Muscle of back (tissue), 11 donors: Measurements from ENCODE around the gene ADAMTSL2. TPM values are rescaled to one million over a fixed set of nuclear protein-coding genes. Genes with fewer than 3 reads are reported as not detected.

Experiments
- DNase-seq, 3 donors: peaks; one replicate each; pipeline versions ENCODE4 v3.0.0 to v3.0.0-alpha.2; 2013
- polyA plus RNA-seq, 10 donors: library from polyadenylated mRNA; unstranded; fragments of 120-200 nt; gene quantifications; one replicate each; pipeline ENCODE4 v1.2.1, GENCODE V29; 2013; ENCODE audit not compliant: insufficient read length in 10 of 10

Gene ADAMTSL2
- polyA plus RNA-seq, 10 donors = 1.7 to 6.9 (median 3.5) TPM

DNA sequence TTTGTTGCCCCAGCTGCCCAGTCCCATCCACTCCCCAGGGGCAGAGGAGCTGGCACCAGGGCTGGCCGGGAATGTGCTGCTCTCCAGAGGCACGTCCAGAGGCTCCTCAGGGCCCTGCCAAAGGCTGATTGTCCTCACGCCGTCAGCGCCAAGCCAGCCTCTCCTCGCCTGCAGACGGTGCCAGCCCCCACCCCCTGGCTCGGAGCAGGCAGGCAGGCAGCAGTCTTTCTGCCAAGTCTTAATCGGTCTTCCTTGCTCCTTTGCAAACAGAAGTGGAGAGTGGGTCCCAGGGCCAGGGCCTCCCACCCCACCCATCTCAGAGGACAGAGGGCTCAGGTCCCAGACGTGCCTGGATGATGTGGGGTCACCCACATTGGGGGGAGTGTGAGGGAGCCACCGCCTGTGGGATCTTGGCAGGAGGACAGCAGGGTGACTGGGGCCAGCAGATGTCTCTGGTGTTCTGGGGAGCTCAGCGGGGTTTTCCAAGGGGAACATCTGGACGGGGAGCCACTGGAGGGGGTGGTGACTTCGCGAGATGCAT, 38.4 kb downstream of the ADAMTSL2 start:
- DNase-seq = peak in 2 of 3 donors; percentile 45 to 72

GRCh38 chr9:133573791-133574515, 39.4 kb downstream of the ADAMTSL2 start:
- no peak for DNase-seq

DNA sequence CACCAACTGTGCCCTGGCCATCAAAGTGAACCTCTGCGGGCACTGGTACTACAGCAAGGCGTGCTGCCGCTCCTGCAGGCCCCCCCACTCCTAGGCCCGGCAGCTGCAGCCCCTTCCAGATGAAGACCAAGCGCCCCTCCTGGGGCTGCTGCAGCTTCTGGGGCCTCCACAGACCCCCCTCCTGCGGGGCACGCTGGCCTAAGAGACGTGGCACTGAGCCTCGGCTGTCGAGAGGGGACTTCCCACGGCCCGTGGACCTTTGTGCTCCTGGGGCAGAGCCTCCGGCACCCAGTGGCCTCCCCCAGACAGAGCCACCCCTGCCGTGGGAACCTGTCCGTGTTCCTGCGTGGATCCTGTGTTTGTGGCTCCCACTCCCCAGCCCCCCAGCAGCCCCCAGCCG, 40.3 kb downstream of the ADAMTSL2 start:
- no peak for DNase-seq

DNA sequence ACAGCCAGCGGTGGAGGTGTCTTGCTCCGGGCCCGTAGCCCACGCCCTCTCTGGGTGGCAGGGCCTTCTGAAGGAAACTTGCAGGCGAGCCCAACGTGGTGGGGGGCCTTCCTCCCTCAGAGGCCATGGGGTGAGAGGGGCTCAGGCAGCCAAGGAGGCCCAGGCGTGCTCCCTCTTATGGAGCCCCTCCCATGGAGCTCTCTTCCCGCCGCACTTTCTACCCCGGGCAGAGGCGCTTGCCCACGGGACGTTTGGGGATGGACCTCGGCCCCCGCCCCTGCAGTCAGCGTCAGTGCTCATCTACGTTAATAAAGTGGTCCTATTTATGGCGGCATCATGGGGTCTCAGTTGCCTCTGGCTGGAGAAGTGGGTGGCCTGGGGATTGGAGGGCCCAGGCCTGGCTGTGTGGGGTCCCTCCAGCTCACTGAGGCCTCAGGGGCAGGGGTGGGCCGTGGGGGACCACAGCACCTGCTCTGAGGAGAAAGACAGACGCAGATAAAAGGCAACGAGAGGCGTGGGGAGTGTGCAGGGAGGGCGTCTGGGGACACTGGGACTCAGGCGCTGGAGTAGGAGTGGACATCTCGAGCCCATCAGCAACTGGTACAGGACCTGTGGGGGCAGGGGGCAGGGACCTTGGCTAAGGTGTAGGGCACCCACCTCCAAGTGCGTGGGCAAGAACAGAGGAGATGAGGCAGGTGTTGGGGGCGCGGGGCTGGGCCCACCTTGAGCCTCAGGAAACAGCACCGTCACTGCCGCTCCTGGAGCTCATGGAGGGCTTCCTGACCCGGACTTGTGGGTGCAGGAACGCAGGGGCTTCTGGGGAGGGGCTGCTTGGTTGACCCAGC, 40.9 kb downstream of the ADAMTSL2 start:
- DNase-seq = no peak

- no peak for DNase-seq
These were observed 41.7 kb downstream of the ADAMTSL2 start for GRCh38 chr9:133576031-133576874.

DNA sequence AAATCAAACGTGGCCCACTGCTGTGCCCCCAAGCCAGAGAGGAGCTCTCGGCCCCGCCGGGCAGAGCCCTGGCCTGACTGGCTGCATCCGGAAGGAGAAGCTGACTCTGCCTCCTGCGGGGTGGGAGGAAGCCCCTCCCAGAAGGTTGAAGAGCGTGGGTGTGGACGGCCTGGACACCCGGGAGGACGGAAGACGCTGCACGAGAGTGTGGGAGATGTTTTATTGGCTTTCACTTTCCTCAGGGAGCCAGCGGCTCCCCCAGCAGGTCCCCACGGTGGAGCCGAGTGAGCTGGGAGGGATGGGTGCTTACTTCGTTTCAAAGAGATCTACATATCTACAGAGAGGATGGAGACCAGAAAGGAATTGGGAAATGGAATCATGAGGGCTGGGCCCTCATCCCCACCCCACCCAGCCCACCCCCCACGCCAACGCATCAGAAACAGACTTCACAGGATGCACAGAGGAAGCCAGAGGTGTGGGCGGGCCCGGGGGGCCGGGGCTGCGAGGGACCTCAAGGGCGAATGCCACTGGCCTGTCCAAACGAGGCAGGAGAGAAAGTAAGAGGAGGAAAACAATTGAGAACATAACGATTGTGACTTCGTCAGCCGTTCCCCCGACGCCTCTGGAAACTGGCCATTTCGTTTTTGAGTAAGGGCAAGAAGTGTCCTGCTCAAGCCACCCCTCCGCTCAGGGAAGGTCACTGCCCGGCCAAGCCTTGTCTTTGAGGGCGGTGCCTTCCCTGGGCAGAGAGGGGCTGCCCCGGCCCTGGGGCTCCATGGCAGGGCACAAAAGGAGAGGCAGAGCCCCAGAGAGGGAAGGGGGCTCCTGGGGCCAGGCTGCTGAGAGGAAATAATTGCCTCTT, 42.6 kb downstream of the ADAMTSL2 start:
- no peak for DNase-seq

DNA sequence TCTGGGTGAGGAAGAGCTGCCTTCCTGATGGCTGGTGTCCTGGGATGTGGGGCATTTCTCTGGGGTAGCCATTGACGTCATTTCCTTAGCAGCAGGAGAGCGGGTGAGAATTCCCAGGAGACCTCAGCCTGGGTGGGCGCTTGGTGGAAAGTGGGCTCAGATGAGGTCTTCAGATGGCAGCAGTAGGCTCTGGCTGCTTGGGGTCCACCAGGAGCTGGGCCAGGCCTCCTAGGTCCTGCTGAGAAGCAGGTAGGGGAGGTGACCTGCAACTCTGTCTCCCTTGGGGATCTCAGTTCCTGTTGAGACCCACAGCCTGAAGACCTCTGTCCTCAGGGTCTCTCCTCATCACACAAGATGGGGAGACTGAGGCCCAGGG, 43.2 kb downstream of the ADAMTSL2 start:
- DNase-seq = no peak

GRCh38 chr9:133578524-133579441, 44.3 kb downstream of the ADAMTSL2 start:
- no peak for DNase-seq

DNA sequence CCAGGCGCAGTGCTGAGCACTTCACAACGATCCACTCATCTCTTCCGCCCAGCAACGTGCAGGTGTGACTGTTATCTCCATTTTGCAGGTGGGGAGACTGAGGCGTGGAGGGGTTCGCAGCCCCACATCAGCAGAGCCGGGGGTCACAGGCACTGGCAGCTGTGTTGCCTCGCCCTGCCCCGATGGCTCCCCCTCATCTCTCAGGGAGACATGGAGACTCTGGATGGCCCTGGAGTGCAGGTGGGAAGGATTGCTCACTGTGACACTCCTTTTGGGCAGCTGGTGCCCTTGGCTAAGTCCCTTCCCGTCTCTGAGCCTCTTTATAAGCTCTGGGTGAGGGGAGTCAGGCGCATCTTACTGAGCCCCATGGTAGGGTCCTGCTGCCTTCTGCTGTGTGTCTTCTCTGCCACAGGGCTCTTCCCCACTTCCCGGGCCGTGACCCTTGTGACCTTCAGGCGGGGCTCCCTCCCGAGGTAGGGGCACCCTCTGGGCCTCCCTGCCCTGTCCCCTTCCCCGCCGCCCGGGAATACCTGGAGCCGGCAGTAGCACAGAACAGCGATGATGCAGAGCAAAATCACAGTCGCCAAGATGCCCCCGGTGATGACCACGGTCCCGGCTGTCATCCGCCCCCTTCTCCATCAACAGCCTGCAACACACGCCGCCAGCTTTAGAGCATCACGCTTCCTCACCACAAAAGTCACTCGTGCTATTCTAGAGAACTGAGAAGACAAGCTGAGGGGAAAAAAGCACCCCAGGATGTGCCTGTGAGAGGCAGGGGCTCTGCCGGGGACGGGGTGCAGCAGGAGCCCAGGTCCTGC, 45.3 kb downstream of the ADAMTSL2 start:
- DNase-seq = no peak

DNA sequence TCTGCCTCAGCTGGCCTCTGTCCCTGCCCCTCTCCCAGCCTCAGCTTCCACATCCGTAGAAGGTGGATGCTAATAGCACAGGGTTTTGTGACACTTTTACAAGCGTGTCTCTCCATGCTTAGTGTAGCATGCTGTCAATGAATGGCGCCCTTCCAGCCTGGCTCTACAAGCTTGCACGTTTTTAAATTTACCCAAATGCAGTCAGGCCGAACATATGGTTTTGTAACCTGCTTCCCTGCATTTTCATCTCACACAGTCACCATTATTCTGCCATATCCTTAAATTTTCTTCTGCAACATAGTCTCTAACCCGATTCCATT, 45.9 kb downstream of the ADAMTSL2 start:
- DNase-seq = no peak

GRCh38 chr9:133581011-133581410, 46.5 kb downstream of the ADAMTSL2 start:
- DNase-seq = no peak

DNA sequence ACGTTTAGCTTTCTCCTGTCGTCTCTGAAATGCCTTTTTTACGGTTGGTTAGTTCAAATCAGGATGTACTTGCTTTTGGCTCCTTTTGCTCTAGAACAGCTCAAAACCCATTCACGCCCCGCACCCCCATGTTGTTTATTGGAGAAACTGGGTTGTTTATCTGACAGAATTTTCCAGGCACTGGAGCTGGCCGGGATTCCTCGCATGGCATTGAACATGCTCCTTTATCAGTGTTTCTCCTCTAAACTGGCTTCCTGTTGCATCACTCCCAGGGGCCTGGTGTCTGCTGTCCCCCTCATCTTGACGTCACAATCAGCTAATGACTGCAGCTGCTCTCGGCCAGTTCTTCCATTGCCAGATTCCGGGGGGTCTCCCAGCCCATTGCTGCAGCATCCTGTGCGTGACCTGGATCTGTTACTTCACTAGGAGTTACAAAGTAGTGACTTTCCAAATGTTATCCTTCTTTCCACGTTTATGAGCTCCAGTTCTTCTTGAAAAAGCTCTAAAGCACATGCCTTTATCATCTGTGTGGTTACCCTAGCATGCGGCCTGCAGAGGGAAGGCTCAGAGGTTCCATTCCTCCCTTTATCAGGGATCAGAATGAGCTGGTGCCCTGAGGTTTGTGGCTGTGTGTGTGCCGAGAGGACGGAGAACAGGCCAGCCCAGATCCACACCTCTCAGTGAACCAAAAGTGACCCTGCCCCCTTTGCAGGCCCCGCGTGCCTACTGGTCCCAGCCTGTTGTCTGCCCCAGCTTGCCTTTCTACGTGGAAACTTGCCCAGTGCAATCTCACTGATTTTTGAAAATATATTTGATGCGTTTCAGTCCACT, 47.2 kb downstream of the ADAMTSL2 start:
- DNase-seq = no peak

DNA sequence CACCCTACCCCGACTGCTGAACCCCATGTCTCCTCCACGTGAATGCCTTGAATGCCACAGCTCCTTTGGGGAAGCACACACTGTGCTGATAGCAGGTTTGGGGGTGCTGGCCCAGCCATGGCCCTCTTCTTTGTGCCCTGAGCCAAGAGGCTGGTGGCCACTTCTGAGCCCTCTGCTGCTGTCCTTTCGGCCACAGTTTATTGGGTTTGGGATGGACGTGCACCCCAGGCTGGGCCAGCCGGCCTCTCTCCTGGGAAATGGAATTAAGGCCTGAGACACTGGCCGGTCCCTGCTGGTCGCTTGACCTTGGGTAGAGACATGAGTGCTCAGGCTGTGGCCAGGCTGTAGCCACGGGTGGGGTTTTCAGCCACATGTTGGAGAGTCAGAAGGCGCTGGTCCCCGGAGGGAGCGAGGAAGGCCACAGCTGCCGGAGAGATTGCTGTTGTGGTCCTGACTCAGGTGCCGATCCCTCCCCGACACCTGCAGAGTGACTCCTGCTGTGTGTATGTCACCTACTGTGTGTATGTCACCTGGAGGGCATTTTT, 48.1 kb downstream of the ADAMTSL2 start:
- DNase-seq = no peak

- no peak for DNase-seq
These were observed 48.6 kb downstream of the ADAMTSL2 start for GRCh38 chr9:133583111-133583510.

- DNase-seq = no peak
These were observed 49.1 kb downstream of the ADAMTSL2 start for GRCh38 chr9:133583586-133583985.

DNA sequence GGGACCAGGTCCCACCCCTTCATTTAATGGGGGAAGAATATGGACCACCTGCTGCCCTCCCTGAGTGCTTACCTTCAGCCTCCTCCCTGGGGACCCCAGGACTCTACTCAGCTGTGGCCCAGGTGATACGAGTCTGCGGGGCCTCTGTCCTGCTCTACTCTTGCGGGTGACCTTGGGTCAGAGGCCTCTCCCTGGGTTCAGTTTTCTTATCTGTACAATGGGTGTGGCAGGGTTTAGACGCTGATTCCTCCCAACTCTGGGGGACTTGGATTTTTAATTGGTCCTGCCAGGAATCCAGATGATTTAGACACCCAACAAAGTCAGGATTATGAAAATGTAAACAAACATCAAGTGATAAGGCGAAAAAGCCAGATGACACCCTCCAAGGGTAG, 49.7 kb downstream of the ADAMTSL2 start:
- DNase-seq = no peak

GRCh38 chr9:133584559-133585476, 50.3 kb downstream of the ADAMTSL2 start:
- peak in 1 of 3 donors; percentile 72 for DNase-seq
